NCI-H2029 treated with DMSO at 0.1 percent for 48 hours (cell line): ENCODE measurements around the gene TDG.
A peak's percentile ranks its signal among the peaks of the same experiment; 100 is the strongest.
"Not testable (repeated sequence)": the region's sequence is repeated elsewhere in the genome, so short reads cannot be mapped to it uniquely, and the experiment has no call there.

Experiments
- DNase-seq: peaks from one replicate; lab custom pipeline; 2025; lab: John Stamatoyannopoulos, UW

The TDG gene

DNA sequence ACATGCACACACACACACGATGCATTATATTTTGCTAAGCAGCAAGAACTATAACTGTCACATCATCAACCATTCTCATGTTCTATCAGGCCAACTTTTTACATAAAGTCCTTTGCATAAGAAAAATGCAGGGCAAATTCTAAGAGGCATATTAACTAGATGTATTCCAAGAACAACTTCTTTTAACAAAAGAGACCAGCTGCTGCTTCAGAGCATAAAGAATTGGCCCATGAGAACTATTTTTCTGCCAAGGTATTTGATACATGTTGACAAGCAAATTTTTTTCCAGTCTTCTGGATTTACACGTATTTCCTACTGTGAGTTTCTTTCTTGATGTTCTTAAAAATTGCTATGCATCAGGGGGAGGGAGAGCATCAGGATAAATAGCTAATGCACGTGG is 57.1 kb downstream of the TDG start:
- no peak for DNase-seq

GRCh38 chr12:104023710-104024109 is 58.0 kb downstream of the TDG start:
- no peak for DNase-seq

GRCh38 chr12:104024348-104024747 is 58.7 kb downstream of the TDG start:
- DNase-seq = no peak

- no peak for DNase-seq
Measured at GRCh38 chr12:104025771-104026170, 60.1 kb downstream of the TDG start.

DNA sequence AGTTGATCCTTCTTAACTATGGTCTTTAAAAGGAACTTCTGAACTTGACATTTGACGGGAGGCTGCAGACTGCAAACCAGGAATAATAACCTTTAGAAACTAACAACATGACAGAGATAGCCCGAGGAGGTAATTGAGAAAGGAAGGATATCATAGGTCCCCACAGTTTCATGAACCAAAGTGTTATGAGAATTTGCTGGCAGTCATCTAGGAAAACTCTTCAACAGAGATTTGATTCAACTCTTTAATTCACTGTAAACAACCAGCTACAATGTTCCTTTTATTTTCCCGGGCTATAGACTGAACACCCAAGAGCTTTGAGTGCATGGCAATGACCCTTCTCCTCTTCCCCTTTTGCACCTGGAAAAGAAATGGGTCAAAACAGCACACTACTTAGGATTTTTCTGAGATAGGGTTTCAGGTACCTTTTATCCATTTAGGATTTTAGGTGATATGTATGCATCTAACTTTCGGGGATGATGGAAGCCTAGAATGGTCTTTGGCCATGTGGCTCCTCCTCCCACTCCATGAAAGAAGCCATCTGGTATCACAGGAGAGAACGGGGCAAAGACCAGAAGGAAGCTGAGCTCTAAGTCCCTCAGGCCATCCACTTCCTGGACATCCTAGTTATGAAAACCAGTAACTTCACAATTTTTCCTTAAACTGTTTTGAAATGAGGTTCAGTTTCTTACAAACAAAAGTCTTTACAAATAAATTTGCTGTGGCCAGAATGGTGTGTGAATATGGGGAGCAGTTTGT is 61.3 kb downstream of the TDG start:
- peak; percentile 19 for DNase-seq

GRCh38 chr12:104030596-104030995 is 64.9 kb downstream of the TDG start:
- DNase-seq = not testable (repeated sequence)

- not testable (repeated sequence) for DNase-seq
Measured at GRCh38 chr12:104036143-104036542, 70.5 kb downstream of the TDG start.
